ENCODE measurements around the gene PROZ. TPM values are rescaled to one million over a fixed set of nuclear protein-coding genes. Genes with fewer than 3 reads are reported as not detected.

Gene PROZ
- total RNA-seq, 1 experiment from 2014 or later: not detected

DNA sequence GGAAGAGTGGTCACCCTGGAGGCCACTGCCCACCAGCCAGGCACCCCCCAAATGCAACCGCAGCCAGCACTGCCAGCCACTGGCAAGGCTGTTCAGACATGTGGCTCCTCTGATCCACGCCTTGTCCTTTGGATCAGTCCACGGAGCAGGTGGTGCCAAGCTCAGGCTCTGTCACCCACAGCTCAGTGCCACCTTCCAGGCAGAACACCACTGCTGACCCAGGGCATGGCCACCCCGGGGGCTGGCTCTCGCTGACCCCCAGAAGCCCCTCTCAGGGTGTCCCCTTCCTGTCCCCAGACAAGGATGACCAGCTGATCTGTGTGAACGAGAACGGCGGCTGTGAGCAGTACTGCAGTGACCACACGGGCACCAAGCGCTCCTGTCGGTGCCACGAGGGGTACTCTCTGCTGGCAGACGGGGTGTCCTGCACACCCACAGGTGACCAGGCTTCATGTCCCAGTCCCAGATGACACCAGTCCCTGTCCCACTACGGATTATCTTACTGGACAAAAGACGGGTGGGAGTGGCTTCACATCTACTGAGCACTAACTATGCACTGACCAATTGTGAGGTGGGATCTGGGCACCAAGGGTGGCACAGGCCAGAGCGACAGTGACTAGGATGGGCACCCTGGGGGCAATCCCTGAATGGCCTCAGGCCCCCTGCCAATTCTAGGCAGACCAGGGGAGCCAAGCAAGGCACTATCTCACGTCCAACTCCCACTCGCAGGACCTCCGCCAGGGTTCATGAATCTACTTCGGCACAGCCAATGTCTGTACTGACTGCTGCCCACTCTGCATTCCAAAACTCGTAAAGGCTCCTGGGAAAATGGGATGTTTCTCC is 42.9 kb upstream of the PROZ start:
- Histone ChIP-seq H3K9me3 (ENCODE audit: control insufficient read depth in 1 of 2, insufficient read depth in 1 of 2, low read depth in 1 of 2, low read length in 2 of 2) (no peaks in the 10 kb centered on the region), H3K27me3 (ENCODE audit: insufficient read depth, low read length) (0 out of 2 replicates have a peak, but pooled peaks cover 4% of the 10 kb centered on the region), H3K79me2 (ENCODE audit: insufficient read depth, low read length) (no peaks in the 10 kb centered on the region), H3K4me3 (replicated peaks in 1 of 2; ENCODE audit: low read depth in 1 of 2, low read length in 2 of 2) (no peak overlapping the region), H4K20me1 (ENCODE audit: insufficient read depth) (no peaks in the 10 kb centered on the region), H3K4me1 (ENCODE audit: control insufficient read depth in 1 of 2, insufficient read depth in 2 of 2, low read length in 2 of 2) (peaks cover 0 to 7% of the 10 kb centered on the region in 2 experiments; a peak in 1 of 4 replicates), H2AFZ (ENCODE audit: low read depth, low read length, poor library complexity, severe bottlenecking) (no peak overlapping the region), H3K9me2 (ENCODE audit: insufficient read depth) (no peaks in the 10 kb centered on the region), H3K36me3 (ENCODE audit: control insufficient read depth in 1 of 2, insufficient read depth in 2 of 2, low read length in 2 of 2) (no peaks in the 10 kb centered on the region), H3K9ac (ENCODE audit: low read length) (no peak overlapping the region), H3K27ac (ENCODE audit: low read depth, low read length) (no peak overlapping the region), H3K4me2 (ENCODE audit: low read length) (no peak overlapping the region)
- CTCF ChIA-PET: no interaction called here
- RAD21 ChIA-PET (ENCODE audit: low non-redundant PET in 1 of 2, low total read pairs in 2 of 2, uncharacterized antibody in 2 of 2, unreplicated experiment in 2 of 2): no interaction called here
- POLR2A ChIA-PET: no interaction called here
- intact Hi-C loops (cut with micrococcal nuclease): no loop called here
- no TSS peak for BruUV-seq (replicated peaks)
- TF ChIP-seq POLR2AphosphoS5 (IDR thresholded peaks at IDR 0.05; ENCODE audit: low read depth, low read length) (no peak), POLR2A (IDR thresholded peaks at IDR 0.05; ENCODE audit: borderline replicate concordance, extremely low read depth, insufficient read depth, insufficient read length) (no peak), ZNF274 (IDR thresholded peaks at IDR 0.05; ENCODE audit: low read depth, low read length) (no peak), RAD21 (IDR thresholded peaks at IDR 0.05; ENCODE audit: low read depth) (no peak), SP1 (IDR thresholded peaks at IDR 0.05; ENCODE audit: low read depth) (no peak), SRF (IDR thresholded peaks at IDR 0.05; ENCODE audit: low read depth) (no peak), EZH2phosphoT487 (IDR thresholded peaks at IDR 0.05; ENCODE audit: borderline replicate concordance) (no peak), CBX3 (IDR thresholded peaks at IDR 0.05; ENCODE audit: low read depth) (no peak), TCF7L2 (IDR thresholded peaks at IDR 0.05; ENCODE audit: borderline replicate concordance, extremely low read depth, insufficient read depth, insufficient read length) (no peak), FOSL1 (IDR thresholded peaks at IDR 0.05; ENCODE audit: low read depth) (no peak), ATF3 (IDR thresholded peaks at IDR 0.05) (no peak), SIN3A (IDR thresholded peaks at IDR 0.05; ENCODE audit: low read depth) (no peak), YY1 (IDR thresholded peaks at IDR 0.05; ENCODE audit: extremely low read depth, insufficient replicate concordance, low read depth, low read length) (no peak), REST (IDR thresholded peaks at IDR 0.05; ENCODE audit: low read depth) (no peak)
- TF ChIP-seq, protein P1, sequence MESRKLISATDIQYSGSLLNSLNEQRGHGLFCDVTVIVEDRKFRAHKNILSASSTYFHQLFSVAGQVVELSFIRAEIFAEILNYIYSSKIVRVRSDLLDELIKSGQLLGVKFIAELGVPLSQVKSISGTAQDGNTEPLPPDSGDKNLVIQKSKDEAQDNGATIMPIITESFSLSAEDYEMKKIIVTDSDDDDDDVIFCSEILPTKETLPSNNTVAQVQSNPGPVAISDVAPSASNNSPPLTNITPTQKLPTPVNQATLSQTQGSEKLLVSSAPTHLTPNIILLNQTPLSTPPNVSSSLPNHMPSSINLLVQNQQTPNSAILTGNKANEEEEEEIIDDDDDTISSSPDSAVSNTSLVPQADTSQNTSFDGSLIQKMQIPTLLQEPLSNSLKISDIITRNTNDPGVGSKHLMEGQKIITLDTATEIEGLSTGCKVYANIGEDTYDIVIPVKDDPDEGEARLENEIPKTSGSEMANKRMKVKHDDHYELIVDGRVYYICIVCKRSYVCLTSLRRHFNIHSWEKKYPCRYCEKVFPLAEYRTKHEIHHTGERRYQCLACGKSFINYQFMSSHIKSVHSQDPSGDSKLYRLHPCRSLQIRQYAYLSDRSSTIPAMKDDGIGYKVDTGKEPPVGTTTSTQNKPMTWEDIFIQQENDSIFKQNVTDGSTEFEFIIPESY (IDR thresholded peaks at IDR 0.05; ENCODE audit: extremely low read depth, insufficient replicate concordance, low read length): no peak
- TF ChIP-seq, protein P2, sequence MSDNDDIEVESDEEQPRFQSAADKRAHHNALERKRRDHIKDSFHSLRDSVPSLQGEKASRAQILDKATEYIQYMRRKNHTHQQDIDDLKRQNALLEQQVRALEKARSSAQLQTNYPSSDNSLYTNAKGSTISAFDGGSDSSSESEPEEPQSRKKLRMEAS (IDR thresholded peaks at IDR 0.05): no peak
- no peak for ATAC-seq
- DNase-seq (ENCODE audit: low read depth, low spot score): no peak

Measured in HCT116 (cell line).